Bronchial epithelial cell (primary cell): ENCODE results near the gene SLCO3A1. TPM values are rescaled to one million over a fixed set of nuclear protein-coding genes. Genes with fewer than 3 reads are reported as not detected.

Source experiments
- DNase-seq: peaks from one replicate; pipeline ENCODE4 v3.0.0-alpha.2; 2010; ENCODE audit warnings: low read depth
- FAIRE-seq: peaks from 2 replicates; lab custom pipeline; 2011; peaks lifted over from hg19 to GRCh38; lab: Jason Lieb, UNC
- H3K27me3 ChIP-seq: 2 replicates; pipeline ENCODE4 v1.5.1; 2011; ENCODE audit warnings: low read length; ENCODE audit not compliant: control insufficient read depth, insufficient read depth
- H3K36me3 ChIP-seq: 2 replicates; pipeline ENCODE4 v1.5.1; 2011; ENCODE audit warnings: low read length; ENCODE audit not compliant: control insufficient read depth, insufficient read depth
- H3K4me3 ChIP-seq: 2 replicates; pipeline ENCODE4 v1.5.1; 2011; ENCODE audit warnings: mild to moderate bottlenecking, low read depth, low read length, control low read depth
- total RNA-seq: library from RNA; depleted of rRNA; stranded (reverse); fragments of >200 nt; gene quantifications from 2 replicates; pipeline ENCODE4 v1.2.1, GENCODE V29; 2014
- TF ChIP-seq, protein P1 (sequence below): IDR thresholded peaks from 2 replicates; pipeline ENCODE4 v1.5.1; 2011; ENCODE audit warnings: mild to moderate bottlenecking, moderate library complexity, low read length, control low read depth, inconsistent platforms; ENCODE audit not compliant: insufficient read depth, severe bottlenecking

Gene SLCO3A1
- total RNA-seq, 1 donor from 2014 or later, result 4.5 TPM

DNA sequence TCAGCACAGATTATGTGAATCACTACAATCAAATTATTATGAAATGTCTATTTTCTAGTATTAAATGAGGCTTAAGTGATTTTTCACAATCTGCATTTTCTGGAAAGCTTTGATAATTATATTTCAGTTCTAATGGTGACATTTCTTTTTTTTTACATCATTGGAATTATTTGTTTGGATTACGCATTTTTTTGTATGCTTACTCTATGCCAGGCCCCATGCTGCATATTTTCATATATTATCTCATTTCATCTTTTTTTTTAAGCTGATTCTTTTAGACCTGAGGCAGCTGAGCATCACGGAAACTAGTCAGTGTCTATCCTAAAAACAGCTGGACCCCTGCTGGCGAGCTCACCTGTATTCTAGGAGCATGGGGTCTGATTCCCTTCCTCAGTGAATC lies 31.1 kb downstream of the SLCO3A1 start:
- TF ChIP-seq, protein P1, sequence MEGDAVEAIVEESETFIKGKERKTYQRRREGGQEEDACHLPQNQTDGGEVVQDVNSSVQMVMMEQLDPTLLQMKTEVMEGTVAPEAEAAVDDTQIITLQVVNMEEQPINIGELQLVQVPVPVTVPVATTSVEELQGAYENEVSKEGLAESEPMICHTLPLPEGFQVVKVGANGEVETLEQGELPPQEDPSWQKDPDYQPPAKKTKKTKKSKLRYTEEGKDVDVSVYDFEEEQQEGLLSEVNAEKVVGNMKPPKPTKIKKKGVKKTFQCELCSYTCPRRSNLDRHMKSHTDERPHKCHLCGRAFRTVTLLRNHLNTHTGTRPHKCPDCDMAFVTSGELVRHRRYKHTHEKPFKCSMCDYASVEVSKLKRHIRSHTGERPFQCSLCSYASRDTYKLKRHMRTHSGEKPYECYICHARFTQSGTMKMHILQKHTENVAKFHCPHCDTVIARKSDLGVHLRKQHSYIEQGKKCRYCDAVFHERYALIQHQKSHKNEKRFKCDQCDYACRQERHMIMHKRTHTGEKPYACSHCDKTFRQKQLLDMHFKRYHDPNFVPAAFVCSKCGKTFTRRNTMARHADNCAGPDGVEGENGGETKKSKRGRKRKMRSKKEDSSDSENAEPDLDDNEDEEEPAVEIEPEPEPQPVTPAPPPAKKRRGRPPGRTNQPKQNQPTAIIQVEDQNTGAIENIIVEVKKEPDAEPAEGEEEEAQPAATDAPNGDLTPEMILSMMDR, result no peak
- no peaks in the 10 kb centered on the region for H3K27me3 ChIP-seq
- no peak overlapping the region for H3K4me3 ChIP-seq
- FAIRE-seq (no peak), DNase-seq (no peak)
- H3K36me3 ChIP-seq, result no peaks in the 10 kb centered on the region

DNA sequence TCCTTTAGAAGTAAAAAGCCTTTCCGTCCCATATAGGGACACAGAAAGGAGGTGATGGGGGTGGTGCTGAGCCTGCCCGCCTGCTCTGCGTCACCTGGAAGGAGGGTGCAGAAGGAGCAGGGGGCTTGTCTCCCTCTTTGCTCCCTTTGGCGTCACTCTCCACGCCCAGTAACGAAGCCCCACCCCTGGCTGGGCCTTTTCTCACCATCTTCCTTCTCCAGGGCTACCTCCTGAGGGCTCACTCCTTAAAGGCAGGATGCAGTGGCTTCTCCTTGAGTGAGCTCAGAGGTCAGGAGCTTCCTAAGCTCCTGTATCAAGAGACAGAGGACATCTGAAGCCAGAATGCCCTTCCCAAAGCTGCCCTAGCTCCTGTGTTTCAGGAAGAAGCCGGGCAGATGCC lies 31.5 kb downstream of the SLCO3A1 start:
- Histone ChIP-seq H3K36me3 (no peaks in the 10 kb centered on the region), H3K27me3 (no peaks in the 10 kb centered on the region), H3K4me3 (no peak overlapping the region)
- peak; percentile 70 for FAIRE-seq
- TF ChIP-seq, protein P1, result no peak
- DNase-seq, result no peak

DNA sequence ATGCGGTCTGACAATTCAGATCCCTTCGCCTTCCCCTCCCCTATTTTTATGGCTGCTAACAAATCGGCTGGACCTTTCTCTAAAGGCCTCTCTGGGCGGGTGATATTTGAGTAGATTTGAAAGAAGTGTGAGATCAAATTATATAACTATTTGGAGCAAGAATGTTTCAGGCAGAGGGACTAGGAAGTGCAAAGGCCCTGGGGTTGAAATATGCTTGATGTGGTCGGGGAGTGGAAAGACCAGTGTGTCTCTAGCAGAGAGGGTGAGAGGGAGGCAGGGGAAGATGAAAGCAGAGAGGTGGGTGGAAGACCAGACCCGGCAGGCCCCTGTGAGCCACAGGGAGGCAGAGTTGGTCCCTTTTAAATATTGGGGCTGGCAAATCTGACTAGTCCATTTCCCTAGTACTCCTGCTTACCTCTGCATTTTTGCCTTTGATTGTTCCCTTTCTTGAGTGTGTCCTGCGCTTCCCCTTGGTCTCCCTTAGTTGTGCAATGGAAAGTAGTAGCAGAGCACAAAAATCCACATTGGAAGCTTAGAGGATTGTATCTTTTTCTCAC lies 32.3 kb downstream of the SLCO3A1 start:
- FAIRE-seq, result no peak
- no peaks in the 10 kb centered on the region for H3K27me3 ChIP-seq
- no peaks in the 10 kb centered on the region for H3K36me3 ChIP-seq
- no peak overlapping the region for H3K4me3 ChIP-seq
- DNase-seq, result no peak
- TF ChIP-seq, protein P1, result peak; percentile 25

DNA sequence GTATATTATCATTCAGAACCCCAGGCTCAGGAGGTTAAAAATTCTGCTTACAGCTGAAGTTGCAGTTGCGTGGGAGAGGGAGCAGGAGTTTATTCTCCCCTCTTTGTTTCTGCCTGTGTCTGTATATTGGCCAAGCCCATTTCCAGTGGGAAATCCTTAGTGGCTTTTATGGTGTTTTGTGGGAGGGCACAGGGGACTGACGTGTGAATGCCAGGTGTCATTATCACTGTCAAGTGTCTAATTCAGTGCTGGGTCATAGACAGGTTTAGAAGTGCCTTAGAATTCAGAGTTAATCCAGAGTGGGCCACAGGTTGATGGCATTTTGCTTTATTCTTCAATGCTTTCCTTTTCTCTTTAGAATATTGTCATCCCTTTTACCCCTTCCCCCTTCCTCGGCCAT lies 33.4 kb downstream of the SLCO3A1 start:
- H3K4me3 ChIP-seq, result no peak overlapping the region
- DNase-seq, result no peak
- no peaks in the 10 kb centered on the region for H3K27me3 ChIP-seq
- no peak for FAIRE-seq
- H3K36me3 ChIP-seq, result no peaks in the 10 kb centered on the region
- TF ChIP-seq, protein P1, result no peak

DNA sequence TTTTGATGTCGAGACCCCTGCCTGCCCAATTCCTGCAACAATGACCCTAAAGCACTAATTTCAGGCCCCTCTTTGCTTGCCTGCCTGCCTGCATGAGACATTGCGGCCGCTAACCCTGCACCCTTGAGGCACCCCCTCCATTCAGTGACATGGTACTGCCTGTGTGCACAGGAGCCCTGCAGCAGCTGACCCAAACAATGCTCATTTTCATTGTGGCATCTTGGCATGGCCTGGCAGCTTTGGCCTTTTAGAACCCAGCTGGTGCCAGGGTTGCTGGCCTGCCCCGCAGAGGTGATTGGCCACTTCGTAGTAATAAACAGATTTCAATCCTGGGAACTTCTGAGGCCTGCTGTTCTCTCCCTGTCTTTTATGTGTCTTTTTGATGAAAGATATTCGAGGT lies 33.8 kb downstream of the SLCO3A1 start:
- TF ChIP-seq, protein P1, result no peak
- DNase-seq, result no peak
- no peaks in the 10 kb centered on the region for H3K36me3 ChIP-seq
- H3K27me3 ChIP-seq, result no peaks in the 10 kb centered on the region
- H3K4me3 ChIP-seq, result no peak overlapping the region
- no peak for FAIRE-seq

DNA sequence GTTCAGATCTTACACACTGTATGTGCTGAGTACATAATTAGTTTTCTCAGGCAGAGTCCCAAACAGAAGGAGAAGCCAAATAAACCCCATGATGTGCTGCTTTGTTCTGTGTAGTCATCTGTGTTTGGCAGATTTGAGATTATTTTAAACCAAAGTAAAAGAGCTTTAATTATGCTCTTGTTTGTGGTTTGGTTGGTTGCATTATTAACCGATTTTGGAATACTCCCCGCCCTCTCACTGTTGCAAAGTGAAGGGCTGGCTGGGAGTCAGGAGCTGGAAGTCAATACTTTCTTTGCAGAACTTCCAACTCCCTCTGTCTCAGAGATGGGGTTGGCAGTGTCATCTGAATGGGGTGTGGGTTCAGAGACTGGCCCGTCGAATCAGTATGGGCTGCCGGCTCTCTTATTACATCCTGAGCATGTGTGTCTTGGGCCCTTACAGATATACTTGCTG lies 34.4 kb downstream of the SLCO3A1 start:
- no peak overlapping the region for H3K4me3 ChIP-seq
- no peaks in the 10 kb centered on the region for H3K36me3 ChIP-seq
- FAIRE-seq, result no peak
- DNase-seq, result no peak
- TF ChIP-seq, protein P1, result no peak
- no peaks in the 10 kb centered on the region for H3K27me3 ChIP-seq
